ENCODE measurements around the gene DNAH14. TPM values are rescaled to one million over a fixed set of nuclear protein-coding genes. Genes with fewer than 3 reads are reported as not detected.
A peak's percentile ranks its signal among the peaks of the same experiment; 100 is the strongest.

Gene DNAH14
- total and polyA plus RNA-seq, 9 of the 15 experiments (the other 6 are each of a cell fraction or from before 2014, with no cell fraction given), result 58.4 to 142 (median 98.4) TPM

DNA sequence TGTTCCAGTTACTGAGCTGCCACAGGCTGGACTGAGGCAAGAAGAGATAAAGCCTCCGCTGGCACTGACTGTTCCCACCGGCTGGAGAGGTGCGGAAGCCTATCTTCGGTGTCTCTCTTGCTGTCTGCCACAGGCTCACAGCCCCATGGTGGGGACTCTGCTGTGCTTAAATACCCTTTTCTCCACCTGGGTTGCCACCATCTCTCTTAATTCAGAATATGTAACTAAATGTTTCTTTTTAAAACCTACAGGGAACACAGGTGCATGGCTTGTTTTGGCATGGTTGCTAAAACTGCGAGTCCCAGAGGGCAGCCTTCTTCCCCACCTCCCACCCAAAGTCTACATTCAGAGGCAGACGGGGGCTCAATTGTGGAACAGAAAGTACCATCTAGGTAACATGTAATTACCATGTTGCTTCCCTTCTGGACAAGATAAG, 506.5 kb downstream of the DNAH14 start (continued):
- TF ChIP-seq, protein P1, sequence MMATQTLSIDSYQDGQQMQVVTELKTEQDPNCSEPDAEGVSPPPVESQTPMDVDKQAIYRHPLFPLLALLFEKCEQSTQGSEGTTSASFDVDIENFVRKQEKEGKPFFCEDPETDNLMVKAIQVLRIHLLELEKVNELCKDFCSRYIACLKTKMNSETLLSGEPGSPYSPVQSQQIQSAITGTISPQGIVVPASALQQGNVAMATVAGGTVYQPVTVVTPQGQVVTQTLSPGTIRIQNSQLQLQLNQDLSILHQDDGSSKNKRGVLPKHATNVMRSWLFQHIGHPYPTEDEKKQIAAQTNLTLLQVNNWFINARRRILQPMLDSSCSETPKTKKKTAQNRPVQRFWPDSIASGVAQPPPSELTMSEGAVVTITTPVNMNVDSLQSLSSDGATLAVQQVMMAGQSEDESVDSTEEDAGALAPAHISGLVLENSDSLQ (IDR thresholded peaks at IDR 0.05), result no peak
- TF ChIP-seq, protein P2, sequence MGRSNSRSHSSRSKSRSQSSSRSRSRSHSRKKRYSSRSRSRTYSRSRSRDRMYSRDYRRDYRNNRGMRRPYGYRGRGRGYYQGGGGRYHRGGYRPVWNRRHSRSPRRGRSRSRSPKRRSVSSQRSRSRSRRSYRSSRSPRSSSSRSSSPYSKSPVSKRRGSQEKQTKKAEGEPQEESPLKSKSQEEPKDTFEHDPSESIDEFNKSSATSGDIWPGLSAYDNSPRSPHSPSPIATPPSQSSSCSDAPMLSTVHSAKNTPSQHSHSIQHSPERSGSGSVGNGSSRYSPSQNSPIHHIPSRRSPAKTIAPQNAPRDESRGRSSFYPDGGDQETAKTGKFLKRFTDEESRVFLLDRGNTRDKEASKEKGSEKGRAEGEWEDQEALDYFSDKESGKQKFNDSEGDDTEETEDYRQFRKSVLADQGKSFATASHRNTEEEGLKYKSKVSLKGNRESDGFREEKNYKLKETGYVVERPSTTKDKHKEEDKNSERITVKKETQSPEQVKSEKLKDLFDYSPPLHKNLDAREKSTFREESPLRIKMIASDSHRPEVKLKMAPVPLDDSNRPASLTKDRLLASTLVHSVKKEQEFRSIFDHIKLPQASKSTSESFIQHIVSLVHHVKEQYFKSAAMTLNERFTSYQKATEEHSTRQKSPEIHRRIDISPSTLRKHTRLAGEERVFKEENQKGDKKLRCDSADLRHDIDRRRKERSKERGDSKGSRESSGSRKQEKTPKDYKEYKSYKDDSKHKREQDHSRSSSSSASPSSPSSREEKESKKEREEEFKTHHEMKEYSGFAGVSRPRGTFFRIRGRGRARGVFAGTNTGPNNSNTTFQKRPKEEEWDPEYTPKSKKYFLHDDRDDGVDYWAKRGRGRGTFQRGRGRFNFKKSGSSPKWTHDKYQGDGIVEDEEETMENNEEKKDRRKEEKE (IDR thresholded peaks at IDR 0.05; ENCODE audit: borderline replicate concordance in 1 of 2, control insufficient read depth in 1 of 2, low read depth in 2 of 2, low read length in 1 of 2), result no peak
- TF ChIP-seq MAFG (tag; conservative IDR thresholded peaks at IDR 0.05), result no peak

DNA sequence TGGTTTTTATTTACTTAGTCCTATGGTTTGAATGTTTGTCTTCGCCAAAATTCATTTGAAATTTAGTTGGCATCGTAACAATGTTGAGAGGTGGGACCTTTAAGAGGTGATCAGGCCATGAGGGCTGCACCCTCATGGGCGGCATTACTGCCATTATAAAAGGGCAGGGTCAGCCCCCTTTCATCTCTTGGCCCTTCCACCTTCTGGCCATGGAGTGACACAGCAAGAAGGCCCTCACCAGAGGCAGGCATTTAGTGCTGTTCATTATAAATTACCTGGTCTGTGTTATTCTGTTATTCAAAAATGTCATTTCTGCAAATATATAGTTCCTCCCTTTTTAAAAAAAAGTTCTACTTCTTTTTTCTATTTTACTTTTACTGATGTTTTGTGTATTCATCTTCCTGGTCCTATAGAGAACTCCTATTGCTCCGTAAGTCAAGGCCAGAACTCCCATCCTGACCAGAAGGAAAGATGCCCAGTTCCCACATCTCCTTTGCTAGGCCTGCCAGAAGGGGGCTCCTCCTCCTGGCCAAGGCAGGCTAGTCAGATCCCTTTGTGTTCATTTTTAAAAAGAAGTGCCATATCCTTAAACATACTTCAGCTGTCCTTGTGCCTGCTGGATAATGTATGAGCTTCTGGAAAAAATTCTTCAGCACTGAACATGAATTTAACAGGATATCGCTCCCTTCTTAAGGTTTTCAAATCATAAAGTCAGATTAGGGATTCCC, 508.4 kb downstream of the DNAH14 start:
- H3K9ac ChIP-seq (ENCODE audit: insufficient read depth in 1 of 2, low read depth in 2 of 2, low read length in 2 of 2), result no peak overlapping the region
- BruUV-seq (replicated peaks), result no TSS peak
- no peaks in the 10 kb centered on the region for H3K79me2 ChIP-seq (ENCODE audit: control insufficient read depth, insufficient read depth, low read length)
- in situ Hi-C loops (cut with MboI), result no loop called here
- H4K20me1 ChIP-seq (replicated peaks; ENCODE audit: control insufficient read depth, insufficient read depth, low read length), result no peaks in the 10 kb centered on the region
- ATAC-seq (peak; percentile 65), FAIRE-seq (peak; percentile 71), DNase-seq (ENCODE audit: extremely low read depth in 1 of 4, low spot score in 3 of 4) (peak; percentile 47 to 62 (median 51))
- no peaks in the 10 kb centered on the region for H3K9me3 ChIP-seq (replicated peaks; ENCODE audit: control insufficient read depth, insufficient read depth, low read depth, low read length)
- H3K27ac ChIP-seq (ENCODE audit: extremely low read depth, low read depth, low read length), result no peak overlapping the region
- no peaks in the 10 kb centered on the region for H3K27me3 ChIP-seq (ENCODE audit: control insufficient read depth in 2 of 2, insufficient read depth in 2 of 2, low read length in 2 of 2)
- intact Hi-C loops (cut with micrococcal nuclease), result no loop called here
- H2AFZ ChIP-seq (ENCODE audit: low read depth, low read length), result peak overlapping the region; percentile 79
- WGBS (ENCODE audit: insufficient coverage, low coverage, missing lambda C conversion rate), result 61% methylated on average over 5 of the region's 5 CpGs
- peaks cover 9 to 26% of the 10 kb centered on the region in 2 experiments; a peak in 4 of 5 replicates for H3K4me1 ChIP-seq (replicated peaks in 1 of 2; ENCODE audit: control insufficient read depth in 2 of 2, insufficient read depth in 2 of 2, low read length in 2 of 2)
- H3K36me3 ChIP-seq (ENCODE audit: control insufficient read depth, insufficient read depth, low read length), result no peaks in the 10 kb centered on the region
- ChIA-PET CTCF (ENCODE audit: low intra/inter-chr PET ratio) (no interaction called here), POLR2A (no interaction called here)
- H3K4me3 ChIP-seq, result no peak overlapping the region
- H3K4me2 ChIP-seq (ENCODE audit: insufficient read depth, low read length), result no peak overlapping the region
- no peaks in the 10 kb centered on the region for H3K9me1 ChIP-seq (ENCODE audit: control insufficient read depth, insufficient read depth, low read length)
- TF ChIP-seq EHMT2 (IDR thresholded peaks at IDR 0.05) (no peak), ZKSCAN1 (IDR thresholded peaks at IDR 0.05; ENCODE audit: low read depth, low read length) (no peak), ZNF165 (CRISPR knock-in tag; IDR thresholded peaks at IDR 0.05; ENCODE audit: borderline replicate concordance) (no peak)
- TF ChIP-seq, protein P3, sequence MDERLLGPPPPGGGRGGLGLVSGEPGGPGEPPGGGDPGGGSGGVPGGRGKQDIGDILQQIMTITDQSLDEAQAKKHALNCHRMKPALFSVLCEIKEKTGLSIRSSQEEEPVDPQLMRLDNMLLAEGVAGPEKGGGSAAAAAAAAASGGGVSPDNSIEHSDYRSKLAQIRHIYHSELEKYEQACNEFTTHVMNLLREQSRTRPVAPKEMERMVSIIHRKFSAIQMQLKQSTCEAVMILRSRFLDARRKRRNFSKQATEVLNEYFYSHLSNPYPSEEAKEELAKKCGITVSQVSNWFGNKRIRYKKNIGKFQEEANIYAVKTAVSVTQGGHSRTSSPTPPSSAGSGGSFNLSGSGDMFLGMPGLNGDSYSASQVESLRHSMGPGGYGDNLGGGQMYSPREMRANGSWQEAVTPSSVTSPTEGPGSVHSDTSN (CRISPR knock-in tag; IDR thresholded peaks at IDR 0.05; ENCODE audit: low read depth), result no peak
- TF ChIP-seq, protein P3 (tag; conservative IDR thresholded peaks at IDR 0.05; ENCODE audit: low read depth), result no peak
- TF ChIP-seq, protein P4, sequence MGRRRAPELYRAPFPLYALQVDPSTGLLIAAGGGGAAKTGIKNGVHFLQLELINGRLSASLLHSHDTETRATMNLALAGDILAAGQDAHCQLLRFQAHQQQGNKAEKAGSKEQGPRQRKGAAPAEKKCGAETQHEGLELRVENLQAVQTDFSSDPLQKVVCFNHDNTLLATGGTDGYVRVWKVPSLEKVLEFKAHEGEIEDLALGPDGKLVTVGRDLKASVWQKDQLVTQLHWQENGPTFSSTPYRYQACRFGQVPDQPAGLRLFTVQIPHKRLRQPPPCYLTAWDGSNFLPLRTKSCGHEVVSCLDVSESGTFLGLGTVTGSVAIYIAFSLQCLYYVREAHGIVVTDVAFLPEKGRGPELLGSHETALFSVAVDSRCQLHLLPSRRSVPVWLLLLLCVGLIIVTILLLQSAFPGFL (CRISPR knock-in tag; IDR thresholded peaks at IDR 0.05), result no peak

Measured in K562 (cell line).